Vagina (tissue), 2 donors: ENCODE results near the gene BTD.

Source experiments
- CTCF ChIP-seq, 3 experiments: fragments of 450-650 bp in 2 of 3; fragments of 200-600 bp in 1 of 3; sonication (generic) in 1 of 3; IDR thresholded peaks; one replicate each; pipeline ENCODE4 v1.5.1; 2017 to 2019; ENCODE audit warnings: antibody characterized with exemption in 3 of 3, mild to moderate bottlenecking in 2 of 3, moderate library complexity in 2 of 3
- POLR2A ChIP-seq, 2 donors: fragments of 450-650 bp; IDR thresholded peaks; one replicate each; pipeline ENCODE4 v1.6.1; 2017; ENCODE audit warnings: antibody characterized with exemption in 2 of 2, mild to moderate bottlenecking in 2 of 2, moderate library complexity in 2 of 2

GRCh38 chr3:15601399-15602145, at the start of gene BTD, which contains the start of gene HACL1:
- no peak for TF ChIP-seq CTCF (IDR thresholded peaks at IDR 0.05)
- peak in 1 of 2 donors; percentile 75 for TF ChIP-seq POLR2A (IDR thresholded peaks at IDR 0.05)
